ENCODE data around the gene COBLL1.

Gene COBLL1

DNA sequence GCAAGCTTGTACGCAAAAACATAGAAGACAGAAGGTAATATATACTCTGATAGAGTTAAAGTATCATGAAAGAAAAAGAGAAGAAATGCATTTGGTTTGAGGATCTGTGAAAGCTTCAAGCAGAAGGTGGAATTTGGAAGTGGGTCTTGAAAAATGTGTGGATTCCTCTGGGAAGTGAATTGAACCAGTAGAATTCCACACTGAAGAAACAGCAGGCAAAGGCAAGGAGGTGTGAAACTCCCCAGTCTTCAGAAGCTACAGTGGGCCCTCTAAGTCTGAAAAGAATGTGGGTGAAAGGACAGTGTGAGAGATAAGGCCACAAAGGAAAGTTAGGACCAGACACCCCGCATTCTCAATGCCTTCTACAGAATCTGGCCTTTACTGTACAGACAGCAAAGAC lies 25.6 kb downstream of the COBLL1 start:
- no peak for DNase-seq

DNA sequence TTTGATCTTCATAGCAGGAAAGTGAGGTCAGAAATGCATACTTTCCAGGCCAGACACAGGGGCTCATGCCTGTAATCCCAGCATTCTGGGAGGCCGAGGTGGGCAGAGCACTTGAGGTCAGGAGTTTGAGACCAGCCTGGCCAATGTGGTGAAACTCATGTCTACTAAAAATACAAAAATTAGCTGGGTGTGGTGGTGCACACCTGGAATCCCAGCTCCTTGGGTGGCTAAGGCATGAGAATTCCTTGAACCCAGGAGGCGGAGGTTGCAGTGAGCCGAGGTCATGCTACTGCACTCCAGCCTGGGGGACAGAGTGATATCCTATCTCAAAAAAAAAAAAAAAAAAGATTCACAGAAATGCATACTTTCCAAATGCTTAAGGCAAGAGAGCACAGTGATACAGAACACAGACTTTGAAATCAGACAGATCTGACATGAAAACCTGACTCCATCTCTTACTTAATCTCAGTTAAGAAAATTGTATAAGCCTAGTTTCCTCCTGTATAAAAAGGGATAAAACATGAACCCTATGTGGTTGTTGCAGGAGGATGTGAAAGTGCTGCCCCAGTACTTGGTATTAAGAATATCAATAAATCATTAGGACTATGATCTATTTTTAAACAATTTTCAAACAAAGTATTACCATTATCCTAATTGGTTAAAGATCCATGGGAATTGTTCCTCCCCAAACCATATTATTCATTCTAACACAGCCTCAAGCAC lies 26.4 kb downstream of the COBLL1 start:
- no peak for DNase-seq

GRCh38 chr2:164813535-164813934 lies 28.1 kb downstream of the COBLL1 start:
- no peak for DNase-seq

DNA sequence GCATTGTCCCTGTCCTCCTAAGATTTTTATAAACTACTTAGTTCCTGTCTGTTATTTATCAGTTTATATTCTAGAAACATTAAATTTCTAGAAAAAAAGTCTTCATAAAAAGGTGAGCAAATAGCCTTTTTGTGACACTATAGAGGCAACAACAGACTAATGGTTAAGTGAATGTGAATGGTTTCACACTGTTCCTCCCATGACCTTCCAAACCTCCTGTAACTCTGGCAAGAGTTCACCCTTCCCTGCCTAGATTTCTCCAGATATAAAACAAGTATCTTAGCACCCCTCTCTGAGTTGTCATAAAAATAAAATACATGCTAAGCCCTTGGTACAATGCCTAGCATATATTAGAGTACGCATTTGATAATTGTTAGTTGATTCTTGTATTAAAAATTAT lies 29.2 kb downstream of the COBLL1 start:
- DNase-seq: no peak

GRCh38 chr2:164811819-164812218 lies 29.8 kb downstream of the COBLL1 start:
- no peak for DNase-seq

DNA sequence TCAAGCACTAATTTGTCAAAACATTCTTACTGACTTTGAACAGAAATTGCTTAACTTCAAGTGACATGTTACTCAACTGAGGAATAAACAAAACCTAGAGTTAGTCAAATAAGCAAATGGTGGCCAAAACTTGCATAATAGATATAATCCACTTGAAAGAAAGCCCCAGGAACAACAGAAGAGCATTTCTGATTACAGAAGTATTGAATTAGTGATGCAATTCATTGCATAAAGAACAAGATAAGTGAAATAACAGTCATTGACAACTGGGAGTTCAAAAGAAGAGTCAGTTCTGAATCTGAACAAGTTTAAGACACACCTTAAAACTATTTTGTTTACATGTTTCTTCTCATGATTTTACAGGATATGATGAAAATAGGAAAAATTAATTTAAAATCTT lies 30.8 kb downstream of the COBLL1 start:
- no peak for DNase-seq

- no peak for DNase-seq
Measured at GRCh38 chr2:164808776-164809175, 32.8 kb downstream of the COBLL1 start.

DNA sequence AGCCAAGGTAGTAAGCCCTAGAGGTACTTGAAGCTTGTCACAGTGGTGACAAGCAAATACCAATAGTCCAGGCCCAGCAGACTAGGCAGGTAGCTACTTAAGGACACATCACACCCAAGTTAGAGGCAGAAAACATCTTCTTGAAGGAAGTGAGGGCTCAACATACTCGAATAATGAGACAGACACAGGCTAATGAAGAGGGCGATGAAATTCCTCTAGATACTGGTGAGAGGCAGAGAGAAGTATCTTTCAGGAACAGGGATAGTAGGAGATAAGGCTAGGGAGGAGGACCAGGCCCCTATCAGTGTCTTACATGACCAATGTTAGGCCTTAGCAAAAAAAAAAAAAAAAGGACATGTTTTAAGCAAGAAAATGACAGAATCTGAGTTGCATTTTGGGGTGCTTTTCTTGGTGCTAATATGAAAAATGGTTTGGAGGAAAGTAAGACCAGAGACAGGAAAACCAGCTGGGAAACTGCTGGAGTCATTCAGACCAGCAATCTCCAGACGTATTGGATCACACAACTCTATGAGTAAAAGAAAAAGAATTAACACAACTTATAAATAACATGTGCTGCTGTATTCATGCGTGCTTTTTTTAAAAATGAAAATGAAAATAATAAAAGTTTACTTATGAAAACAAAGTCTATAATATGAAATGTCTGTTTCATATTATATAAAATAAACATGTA lies 37.7 kb downstream of the COBLL1 start:
- no peak for DNase-seq

GRCh38 chr2:164802095-164802707 lies 39.4 kb downstream of the COBLL1 start:
- no peak for DNase-seq

- no peak for DNase-seq
Measured at GRCh38 chr2:164800572-164800971, 41.1 kb downstream of the COBLL1 start.

- DNase-seq: no peak
Measured at GRCh38 chr2:164797627-164798026, 44.0 kb downstream of the COBLL1 start.

DNA sequence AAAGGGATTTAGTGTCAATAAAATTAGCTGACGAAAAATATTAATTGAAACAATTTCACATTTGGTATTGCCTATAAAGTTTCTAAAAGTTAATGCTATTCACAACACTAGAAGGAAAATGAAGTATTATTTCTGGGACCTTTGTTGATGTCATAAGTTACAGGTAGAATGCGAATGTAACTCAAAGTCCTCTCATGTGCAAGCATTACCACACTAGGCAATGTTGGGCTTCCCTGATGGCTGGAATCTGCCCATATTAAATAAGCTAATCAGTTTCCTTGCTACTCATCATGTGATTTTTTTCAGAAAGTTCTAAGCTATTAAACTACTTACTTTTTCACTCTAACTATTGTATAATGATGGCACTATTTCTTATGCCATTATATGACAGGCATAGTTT lies 44.6 kb downstream of the COBLL1 start:
- DNase-seq: no peak

GRCh38 chr2:164794432-164795231 lies 47.0 kb downstream of the COBLL1 start:
- DNase-seq: no peak

- DNase-seq: no peak
Measured at GRCh38 chr2:164794016-164794415, 47.6 kb downstream of the COBLL1 start.

- no peak for DNase-seq
Measured at GRCh38 chr2:164793529-164793928, 48.1 kb downstream of the COBLL1 start.

DNA sequence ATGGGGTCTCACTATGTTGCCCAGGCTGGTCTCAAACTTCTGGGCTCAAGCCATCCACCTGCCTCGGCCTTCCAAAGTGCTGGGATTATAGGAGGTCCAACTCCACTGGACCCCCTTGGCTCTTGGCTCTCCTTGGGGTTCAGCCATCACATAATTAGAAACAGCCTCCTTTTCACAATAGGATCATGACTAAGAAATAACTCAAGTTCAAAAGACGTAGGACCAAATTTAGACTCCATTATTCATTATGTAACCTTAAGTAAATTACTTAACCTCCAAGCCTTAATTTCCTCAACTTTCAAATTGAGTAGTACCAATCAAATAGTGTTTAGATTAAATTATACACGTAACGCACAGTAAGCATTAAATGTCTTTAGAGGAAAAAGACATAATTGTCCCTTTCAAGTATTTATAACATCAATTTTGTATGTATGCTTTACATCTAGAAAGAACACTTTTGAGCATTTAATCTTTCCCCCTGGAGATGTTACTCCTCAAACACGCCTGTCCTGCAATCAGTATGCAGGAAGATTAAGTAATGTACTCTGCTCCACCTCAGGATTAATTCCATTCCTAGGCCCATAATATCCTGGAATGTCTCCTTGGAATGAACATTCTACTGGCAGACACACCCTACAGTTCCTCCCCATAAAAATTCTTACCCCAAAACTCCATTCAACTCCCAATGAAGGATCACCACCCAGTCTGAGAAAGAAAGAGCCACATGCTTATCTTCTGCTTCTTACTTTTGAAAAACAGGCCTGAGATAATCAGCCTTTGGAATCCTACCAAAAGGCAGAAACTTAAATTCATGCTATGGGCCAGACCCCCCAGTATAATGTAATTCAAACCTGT lies 49.1 kb downstream of the COBLL1 start:
- no peak for DNase-seq

- no peak for DNase-seq
Measured at GRCh38 chr2:164789968-164790367, 51.7 kb downstream of the COBLL1 start.

DNA sequence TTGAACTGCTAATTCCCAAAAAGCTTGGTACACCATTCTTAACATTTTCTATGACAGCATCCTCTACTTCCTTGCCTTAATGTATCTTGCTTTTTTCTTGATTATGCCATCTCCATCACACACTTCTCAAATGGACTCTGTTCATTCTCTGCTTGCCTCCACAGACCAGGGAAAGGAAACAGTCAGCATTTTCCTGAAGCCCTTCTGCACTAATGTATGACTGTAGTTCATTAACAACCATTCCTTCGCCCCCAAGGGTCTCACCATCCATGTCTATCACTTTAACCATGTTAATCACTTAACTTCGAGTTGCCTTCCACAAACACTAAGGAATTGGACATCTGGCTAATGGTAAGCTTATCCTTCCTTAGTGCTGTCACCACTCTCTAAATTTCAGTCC lies 54.8 kb downstream of the COBLL1 start:
- DNase-seq: no peak

GRCh38 chr2:164785457-164785856 lies 56.2 kb downstream of the COBLL1 start:
- no peak for DNase-seq

- no peak for DNase-seq
Measured at GRCh38 chr2:164784376-164784775, 57.2 kb downstream of the COBLL1 start.

- no peak for DNase-seq
Measured at GRCh38 chr2:164782323-164782722, 59.3 kb downstream of the COBLL1 start.

DNA sequence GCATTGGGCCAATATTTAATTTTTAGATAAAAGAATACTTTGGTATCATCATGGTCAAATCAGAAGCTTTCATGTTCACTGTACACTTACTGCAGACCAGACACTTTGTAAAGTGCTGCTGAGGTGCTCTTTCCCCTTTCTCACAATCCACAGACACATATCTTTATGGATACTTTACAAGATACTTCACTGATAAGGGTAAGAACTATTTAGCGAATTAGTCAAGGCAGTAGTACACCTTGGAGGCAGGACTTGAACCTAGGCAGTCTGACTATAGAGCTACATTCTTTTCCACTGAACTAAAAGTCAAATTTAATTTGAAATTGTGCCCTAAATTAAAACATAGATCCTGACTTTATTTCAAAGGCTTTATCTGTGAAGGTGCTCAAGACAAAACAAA lies 60.2 kb downstream of the COBLL1 start:
- DNase-seq: no peak

All from right forelimb (tissue), 1 donor.